ENCODE results near the gene MBD4. TPM values are rescaled to one million over a fixed set of nuclear protein-coding genes. Genes with fewer than 3 reads are reported as not detected.

The MBD4 gene
- total RNA-seq, 1 experiment from 2014 or later: 36.9 TPM

- TF ChIP-seq ZNF532 (CRISPR knock-in tag; IDR thresholded peaks at IDR 0.05; ENCODE audit: borderline replicate concordance) (no peak), ZNF263 (CRISPR knock-in tag; IDR thresholded peaks at IDR 0.05; ENCODE audit: low read depth) (no peak), ZNF121 (CRISPR knock-in tag; IDR thresholded peaks at IDR 0.05) (no peak)
Observed at GRCh38 chr3:129425213-129425612, 14.5 kb downstream of the MBD4 start (continued).

DNA sequence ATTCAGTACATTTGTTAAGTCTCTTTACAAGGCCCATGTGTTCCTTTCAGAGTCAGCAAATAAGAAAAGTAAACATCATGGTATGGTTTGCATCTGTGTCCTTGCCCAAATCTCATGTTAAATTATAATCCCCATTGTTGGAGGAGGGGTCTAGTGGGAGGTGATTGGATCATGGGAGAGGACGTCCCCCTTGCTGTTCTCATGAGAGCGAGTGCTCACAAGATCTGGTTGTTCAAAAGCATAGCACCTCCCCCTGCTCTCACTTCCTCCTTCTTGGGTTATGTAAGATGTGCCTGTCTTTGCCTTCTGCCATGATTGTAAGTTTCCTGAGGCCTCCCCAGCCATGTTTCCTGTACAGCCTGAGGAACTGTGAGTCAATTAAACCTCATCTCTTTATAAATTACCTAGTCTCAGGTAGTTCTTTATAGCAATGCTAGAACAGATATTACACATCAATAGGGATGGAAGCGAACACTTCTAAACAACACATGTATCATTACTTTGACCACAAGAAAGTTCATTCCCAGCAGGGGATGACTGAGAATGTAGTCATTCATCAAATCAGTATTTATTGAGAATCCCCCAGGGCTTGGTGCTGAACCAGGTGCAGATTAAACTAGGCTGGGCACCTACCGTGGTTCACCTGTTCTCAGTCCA, 15.4 kb downstream of the MBD4 start:
- Mint-ChIP-seq H3K27me3 (ENCODE audit: low read depth) (peaks cover 32% of the 10 kb centered on the region), H3K4me1 (peaks cover 39% of the 10 kb centered on the region), H3K4me3 (no peak overlapping the region; the same call in 1 of the 2 replicates), H3K9me3 (no peaks in the 10 kb centered on the region), H3K36me3 (no peaks in the 10 kb centered on the region), H3K27ac (peak overlapping the region; percentile 56)
- POLR2A ChIA-PET: interaction anchor here (1.4 kb wide), 1 partner anchor 15 kb away, joined by 3 read pairs; no protein-coding TSS in a partner anchor
- CTCF ChIA-PET: interaction anchor here (2.2 kb wide), 1 partner anchor 41 kb away, joined by 16 read pairs; no protein-coding TSS in a partner anchor
- DNase-seq (ENCODE audit: low spot score): no peak
- no peak for TF ChIP-seq TCF7 (CRISPR knock-in tag; IDR thresholded peaks at IDR 0.05; ENCODE audit: low read depth)
- TF ChIP-seq, protein P1, sequence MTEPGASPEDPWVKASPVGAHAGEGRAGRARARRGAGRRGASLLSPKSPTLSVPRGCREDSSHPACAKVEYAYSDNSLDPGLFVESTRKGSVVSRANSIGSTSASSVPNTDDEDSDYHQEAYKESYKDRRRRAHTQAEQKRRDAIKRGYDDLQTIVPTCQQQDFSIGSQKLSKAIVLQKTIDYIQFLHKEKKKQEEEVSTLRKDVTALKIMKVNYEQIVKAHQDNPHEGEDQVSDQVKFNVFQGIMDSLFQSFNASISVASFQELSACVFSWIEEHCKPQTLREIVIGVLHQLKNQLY (CRISPR knock-in tag; IDR thresholded peaks at IDR 0.05): no peak
- no peak for TF ChIP-seq ZNF532 (CRISPR knock-in tag; IDR thresholded peaks at IDR 0.05; ENCODE audit: borderline replicate concordance)
- no peak for TF ChIP-seq USF1 (CRISPR knock-in tag; IDR thresholded peaks at IDR 0.05)
- TF ChIP-seq, protein P2, sequence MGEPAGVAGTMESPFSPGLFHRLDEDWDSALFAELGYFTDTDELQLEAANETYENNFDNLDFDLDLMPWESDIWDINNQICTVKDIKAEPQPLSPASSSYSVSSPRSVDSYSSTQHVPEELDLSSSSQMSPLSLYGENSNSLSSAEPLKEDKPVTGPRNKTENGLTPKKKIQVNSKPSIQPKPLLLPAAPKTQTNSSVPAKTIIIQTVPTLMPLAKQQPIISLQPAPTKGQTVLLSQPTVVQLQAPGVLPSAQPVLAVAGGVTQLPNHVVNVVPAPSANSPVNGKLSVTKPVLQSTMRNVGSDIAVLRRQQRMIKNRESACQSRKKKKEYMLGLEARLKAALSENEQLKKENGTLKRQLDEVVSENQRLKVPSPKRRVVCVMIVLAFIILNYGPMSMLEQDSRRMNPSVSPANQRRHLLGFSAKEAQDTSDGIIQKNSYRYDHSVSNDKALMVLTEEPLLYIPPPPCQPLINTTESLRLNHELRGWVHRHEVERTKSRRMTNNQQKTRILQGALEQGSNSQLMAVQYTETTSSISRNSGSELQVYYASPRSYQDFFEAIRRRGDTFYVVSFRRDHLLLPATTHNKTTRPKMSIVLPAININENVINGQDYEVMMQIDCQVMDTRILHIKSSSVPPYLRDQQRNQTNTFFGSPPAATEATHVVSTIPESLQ (CRISPR knock-in tag; IDR thresholded peaks at IDR 0.05): no peak
- TF ChIP-seq, protein P3, sequence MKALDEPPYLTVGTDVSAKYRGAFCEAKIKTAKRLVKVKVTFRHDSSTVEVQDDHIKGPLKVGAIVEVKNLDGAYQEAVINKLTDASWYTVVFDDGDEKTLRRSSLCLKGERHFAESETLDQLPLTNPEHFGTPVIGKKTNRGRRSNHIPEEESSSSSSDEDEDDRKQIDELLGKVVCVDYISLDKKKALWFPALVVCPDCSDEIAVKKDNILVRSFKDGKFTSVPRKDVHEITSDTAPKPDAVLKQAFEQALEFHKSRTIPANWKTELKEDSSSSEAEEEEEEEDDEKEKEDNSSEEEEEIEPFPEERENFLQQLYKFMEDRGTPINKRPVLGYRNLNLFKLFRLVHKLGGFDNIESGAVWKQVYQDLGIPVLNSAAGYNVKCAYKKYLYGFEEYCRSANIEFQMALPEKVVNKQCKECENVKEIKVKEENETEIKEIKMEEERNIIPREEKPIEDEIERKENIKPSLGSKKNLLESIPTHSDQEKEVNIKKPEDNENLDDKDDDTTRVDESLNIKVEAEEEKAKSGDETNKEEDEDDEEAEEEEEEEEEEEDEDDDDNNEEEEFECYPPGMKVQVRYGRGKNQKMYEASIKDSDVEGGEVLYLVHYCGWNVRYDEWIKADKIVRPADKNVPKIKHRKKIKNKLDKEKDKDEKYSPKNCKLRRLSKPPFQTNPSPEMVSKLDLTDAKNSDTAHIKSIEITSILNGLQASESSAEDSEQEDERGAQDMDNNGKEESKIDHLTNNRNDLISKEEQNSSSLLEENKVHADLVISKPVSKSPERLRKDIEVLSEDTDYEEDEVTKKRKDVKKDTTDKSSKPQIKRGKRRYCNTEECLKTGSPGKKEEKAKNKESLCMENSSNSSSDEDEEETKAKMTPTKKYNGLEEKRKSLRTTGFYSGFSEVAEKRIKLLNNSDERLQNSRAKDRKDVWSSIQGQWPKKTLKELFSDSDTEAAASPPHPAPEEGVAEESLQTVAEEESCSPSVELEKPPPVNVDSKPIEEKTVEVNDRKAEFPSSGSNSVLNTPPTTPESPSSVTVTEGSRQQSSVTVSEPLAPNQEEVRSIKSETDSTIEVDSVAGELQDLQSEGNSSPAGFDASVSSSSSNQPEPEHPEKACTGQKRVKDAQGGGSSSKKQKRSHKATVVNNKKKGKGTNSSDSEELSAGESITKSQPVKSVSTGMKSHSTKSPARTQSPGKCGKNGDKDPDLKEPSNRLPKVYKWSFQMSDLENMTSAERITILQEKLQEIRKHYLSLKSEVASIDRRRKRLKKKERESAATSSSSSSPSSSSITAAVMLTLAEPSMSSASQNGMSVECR (CRISPR knock-in tag; IDR thresholded peaks at IDR 0.05; ENCODE audit: borderline replicate concordance): no peak
- TF ChIP-seq FOXK1 (CRISPR knock-in tag; IDR thresholded peaks at IDR 0.05): no peak
- TF ChIP-seq JAZF1 (CRISPR knock-in tag; IDR thresholded peaks at IDR 0.05): no peak
- TF ChIP-seq JUN (CRISPR knock-in tag; IDR thresholded peaks at IDR 0.05): no peak
- TF ChIP-seq ETV6 (CRISPR knock-in tag; IDR thresholded peaks at IDR 0.05): no peak
- no peak for ATAC-seq
